Sciatic nerve (tissue), 2 donors: Measurements from ENCODE around the gene NCKAP1. TPM values are rescaled to one million over a fixed set of nuclear protein-coding genes. Genes with fewer than 3 reads are reported as not detected.
"Not testable (repeated sequence)": the region's sequence is repeated elsewhere in the genome, so short reads cannot be mapped to it uniquely, and the experiment has no call there.

Source experiments
- ATAC-seq: fragments of 200-7000 bp; cut with Tn5 transposase; one replicate; pipeline ENCODE4 v1.9.1; 2020; ENCODE audit warnings: mild to moderate bottlenecking, moderate library complexity
- DNase-seq: peaks from one replicate; pipeline ENCODE4 v3.0.0-alpha.2; 2020; ENCODE audit warnings: low spot score
- intact Hi-C: fragments of 100-400 bp; cut with DNase I; formaldehyde crosslinking; loops from one replicate; pipeline ENCODE4 v1.14.2; 2022
- total RNA-seq: library from RNA; stranded (reverse); fragmentation: NEBNext Ultra II Directional; extraction: Animal tissue kit (Norgen Biotek cat#: 25700); gene quantifications from one replicate; pipeline ENCODE4 v1.2.1, GENCODE V29; 2021
- donor health status: DM: no; HTN: no; CAD: no.
- donor health status: DM: no; HTN: no; CAD: no.

NCKAP1 gene
- total RNA-seq, 1 donor from 2014 or later, result 150 TPM

DNA sequence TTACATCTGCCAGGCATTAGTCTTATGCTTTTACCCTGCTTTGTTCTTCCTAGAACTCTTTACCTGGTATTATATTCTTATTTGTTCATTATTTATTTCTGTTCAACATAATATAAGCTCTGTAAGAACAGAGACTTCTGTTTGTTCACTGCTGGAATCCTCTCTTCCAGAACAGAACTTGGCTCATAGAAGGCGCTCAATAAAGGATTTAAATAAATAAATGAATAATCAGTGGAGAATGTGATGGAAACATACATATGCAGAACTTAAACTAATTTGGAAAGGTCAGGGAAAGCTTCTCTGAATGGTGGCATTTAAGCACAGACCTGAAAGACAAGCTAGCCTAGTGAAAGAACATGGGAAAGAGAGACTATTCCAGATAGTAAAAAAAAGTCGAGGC lies 24.3 kb downstream of the NCKAP1 start:
- intact Hi-C loops, result no loop called here
- no peak for DNase-seq
- no peak for ATAC-seq

DNA sequence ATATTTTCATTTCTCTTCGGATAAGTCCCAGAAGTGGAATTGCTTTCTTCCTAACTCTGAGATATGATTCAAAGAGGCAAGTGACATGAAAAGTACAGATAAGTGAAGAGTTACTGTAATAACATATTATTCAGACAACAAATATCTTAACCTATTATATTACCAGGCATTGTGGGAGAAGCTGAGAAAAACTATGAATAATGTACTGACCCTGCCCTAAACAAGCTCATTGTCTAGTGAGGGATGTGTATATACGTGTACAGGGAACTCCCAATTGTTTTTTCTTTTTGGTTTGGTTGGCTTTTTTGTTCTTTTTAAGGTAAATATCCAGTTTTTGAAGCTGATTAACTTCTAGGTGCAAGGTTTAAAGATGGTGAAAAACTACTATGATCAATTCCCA lies 26.5 kb downstream of the NCKAP1 start:
- no peak for ATAC-seq
- intact Hi-C loops, result no loop called here

DNA sequence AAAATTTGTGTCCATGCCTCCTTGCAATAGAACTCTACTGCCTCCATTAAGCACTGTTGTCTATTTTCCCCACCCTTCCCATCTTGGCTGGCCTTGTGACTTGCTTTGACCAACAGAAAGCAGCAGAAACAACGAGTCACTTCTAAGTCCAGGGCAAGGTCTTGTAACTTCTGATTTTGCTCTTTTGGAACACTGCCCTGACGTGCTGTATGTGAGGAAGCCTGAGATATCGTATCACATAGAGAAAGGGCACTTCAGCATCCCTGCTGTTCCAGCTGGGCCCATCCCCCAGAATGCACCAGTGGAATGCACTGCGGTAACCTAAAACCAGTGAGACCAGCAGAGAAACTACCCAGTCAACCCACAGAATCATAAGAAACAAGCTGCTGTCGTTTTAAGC lies 28.1 kb downstream of the NCKAP1 start:
- no peak for ATAC-seq
- intact Hi-C loops, result no loop called here
- DNase-seq, result no peak

More for the DNA sequence above, 26.5 kb downstream of the NCKAP1 start:
- no peak for DNase-seq

DNA sequence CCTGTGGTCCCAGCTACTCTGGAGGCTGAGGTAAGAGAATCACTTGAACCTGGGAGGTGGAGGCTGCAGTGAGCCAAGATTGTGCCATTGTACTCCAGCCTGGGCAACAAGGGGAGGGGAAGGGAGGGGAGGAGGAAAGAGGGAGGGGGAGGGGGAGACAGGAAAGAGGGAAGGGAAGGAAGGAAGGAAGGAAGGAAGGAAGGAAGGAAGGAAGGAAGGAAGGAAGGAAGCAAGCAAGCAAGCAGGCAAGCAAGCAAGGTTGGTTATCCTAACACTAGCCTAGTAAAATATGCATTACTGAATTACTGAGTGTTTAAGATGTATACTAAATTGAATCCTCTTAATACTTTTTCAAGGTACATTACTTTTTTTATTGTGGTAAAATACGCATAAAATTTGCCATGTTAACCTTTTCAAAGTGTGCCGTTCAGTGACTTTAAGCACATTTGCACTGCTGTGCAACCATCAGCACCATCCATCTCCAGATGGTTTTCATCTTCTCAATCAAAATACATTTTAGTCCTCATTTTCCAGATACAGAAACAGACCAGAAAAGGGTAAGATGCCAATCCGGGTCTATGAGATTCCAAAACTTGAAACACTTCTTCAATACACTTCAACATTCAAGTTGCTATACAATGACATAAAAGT lies 28.9 kb downstream of the NCKAP1 start:
- ATAC-seq (no peak), DNase-seq (no peak)
- intact Hi-C loops, result no loop called here

DNA sequence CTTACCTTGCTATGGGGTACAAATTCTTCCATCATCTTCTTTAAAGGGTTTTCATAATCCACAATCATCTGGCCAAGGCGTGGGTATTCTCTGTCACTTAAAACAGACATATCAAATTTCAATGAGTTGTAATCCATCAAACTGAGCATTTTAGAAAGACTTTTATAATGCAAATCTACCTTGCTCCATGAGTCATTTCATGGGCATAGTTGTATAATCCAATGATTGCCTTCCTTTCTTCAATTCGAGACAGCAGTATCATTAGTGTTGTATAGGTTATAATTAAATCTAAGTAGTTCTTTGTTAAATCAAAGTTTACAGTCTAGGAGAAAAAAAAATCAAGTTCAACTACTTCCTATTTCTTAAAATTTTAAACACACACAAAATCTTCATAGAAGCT lies 36.3 kb downstream of the NCKAP1 start:
- DNase-seq (no peak), ATAC-seq (no peak)
- intact Hi-C loops, result no loop called here

DNA sequence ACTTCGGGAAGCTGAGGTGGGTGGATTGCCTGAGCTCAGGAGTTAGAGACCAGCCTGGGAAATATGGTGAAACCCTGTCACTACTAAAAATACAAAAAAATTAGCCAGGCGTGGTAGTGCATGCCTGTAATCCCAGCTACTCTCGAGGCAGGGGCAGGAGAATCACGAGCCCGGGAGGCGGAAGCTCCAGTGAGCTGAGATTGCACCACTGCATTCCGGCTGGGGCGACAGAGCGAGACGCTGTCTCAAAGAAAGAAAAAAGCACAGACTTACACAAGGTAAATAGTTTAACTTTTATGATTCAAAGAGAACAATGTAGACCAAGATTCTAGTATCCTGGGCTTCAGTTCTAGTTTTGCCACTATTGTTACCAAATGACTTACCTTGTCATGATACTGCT lies 37.4 kb downstream of the NCKAP1 start:
- ATAC-seq, result no peak
- intact Hi-C loops, result no loop called here
- no peak for DNase-seq

DNA sequence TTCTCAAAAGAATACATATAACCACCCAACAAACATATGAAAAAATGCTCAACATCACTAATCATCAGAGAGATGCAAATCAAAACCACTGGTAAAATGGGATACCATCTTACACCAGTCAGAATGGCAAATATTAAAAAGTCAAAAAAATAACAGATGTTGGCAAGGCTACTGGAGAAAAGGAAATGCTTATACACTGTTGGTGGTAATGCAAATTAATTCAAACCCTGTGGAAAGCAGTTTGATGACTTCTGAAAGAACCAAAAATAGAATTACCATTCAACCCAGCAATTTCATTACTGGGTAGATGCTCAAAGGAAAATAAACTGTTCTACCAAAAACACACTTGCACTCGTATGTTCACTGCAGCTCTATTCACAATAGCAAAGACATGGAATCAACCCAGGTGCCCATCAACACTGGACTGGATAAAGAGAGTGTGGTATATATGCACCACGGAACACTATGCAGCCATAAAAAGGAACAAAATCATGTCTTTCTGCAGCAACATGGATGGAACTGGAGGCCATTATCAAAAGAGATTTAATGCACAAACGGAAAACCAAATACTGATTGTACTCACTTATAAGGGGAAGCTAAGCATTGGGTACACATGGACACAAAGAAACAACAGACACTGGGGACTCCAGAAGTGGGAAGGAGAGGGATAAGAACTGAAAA lies 38.8 kb downstream of the NCKAP1 start:
- intact Hi-C loops, result no loop called here
- ATAC-seq (no peak), DNase-seq (no peak)

DNA sequence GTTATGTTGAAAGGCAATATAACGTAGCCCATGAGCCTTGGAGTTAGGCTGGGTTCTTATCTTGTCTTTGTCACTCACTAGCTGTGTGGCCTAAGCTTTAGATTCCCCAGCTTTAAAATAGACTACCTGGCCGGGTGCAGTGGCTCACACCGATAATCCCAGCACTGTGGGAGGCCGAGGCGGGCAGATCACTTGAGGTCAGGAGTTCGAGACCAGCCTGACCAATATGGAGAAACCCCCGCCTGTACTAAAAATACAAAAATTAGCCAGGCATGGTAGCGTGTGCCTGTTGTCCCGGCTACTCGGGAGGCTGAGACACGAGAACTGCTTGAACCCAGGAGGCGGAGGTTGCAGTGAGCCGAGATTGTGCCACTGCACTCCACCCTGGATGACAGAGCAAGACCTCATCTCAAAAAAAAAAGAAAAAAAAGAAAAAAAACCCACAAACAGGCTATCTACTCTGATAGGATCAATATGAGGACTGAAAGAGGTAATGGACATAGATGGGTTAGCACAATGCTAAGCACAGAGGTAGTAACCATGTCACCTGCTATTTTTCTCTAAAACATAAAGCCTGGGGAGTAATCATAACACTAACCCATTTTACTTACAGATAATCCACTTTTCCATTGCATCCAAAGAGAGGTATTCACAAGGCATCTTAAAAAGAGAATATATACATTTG lies 43.9 kb downstream of the NCKAP1 start:
- no peak for DNase-seq
- intact Hi-C loops, result no loop called here
- ATAC-seq, result no peak

DNA sequence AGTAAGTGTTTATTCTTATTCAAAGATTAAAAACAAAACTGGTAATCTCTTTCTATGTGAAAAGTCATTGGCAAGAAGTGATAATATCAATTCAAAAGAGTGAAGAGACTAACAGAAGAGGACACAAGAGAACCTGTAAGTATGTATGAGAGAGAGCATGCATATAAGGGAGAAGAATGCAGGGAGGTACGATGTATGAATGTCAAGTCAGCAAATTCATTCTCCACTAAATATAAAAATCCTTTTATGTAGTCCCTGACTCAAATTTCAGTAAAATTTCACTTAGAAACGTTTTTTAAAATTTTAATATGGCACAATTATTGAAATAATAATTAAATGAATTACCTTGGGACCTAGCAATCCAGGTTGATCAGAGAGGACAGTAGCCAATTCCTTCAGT lies 55.3 kb downstream of the NCKAP1 start:
- intact Hi-C loops, result no loop called here
- DNase-seq (no peak), ATAC-seq (no peak)

DNA sequence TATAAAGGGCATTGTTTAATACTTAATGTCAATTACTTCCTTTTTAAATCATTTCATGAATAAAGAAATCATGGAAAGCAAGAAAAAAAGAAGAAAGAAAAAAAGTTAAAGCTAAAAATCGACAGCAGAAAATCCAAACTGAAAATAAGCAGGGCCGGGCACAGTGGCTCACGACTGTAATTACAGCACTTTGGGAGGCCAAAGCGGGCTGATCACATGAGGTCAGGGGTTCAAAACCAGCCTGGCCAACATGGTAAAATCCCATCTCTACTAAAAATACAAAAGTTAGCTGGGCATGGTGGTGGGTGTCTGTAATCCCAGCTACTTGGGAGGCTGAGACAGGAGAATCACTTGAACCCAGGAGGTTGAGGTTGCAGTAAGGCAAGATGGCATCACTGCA lies 56.8 kb downstream of the NCKAP1 start:
- DNase-seq, intact Hi-C loops, ATAC-seq: not testable (repeated sequence)

DNA sequence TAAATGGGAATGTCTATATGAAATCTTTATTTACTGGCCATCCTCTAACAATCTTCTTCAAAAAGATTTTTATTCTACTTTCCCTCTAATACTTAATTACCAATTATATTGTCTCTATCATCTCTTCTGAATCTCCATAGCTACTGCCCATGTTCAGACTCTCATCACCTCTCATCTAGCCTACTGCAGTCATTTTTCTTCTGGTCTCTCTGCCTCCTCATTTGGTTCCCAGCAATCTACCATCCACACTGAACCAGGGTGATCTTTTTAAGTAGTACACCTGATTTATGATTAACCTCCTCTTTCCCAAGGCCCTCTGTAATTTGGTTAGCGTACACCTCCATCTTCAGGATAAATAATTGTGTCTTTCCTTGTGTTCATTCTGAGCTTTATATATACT lies 57.6 kb downstream of the NCKAP1 start:
- ATAC-seq (no peak), DNase-seq (no peak)
- intact Hi-C loops, result no loop called here

DNA sequence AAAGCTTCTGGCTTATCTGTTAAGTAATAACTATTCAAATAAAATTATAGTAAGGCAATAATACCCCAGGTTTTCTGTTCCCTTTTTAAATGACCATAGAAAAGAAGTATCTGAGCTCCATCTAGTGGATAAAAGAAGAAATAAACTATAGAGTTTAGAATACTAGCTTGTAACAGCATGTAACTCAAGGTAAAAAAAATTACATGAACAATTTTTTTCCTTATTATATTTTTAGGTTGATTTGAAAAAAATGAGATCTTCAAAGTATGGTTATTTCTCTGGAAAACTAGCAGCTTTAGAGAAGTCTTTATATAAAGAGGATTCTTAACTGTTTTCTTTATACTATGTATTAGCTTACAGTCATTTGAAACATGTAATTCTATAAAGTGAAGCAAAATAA lies 58.1 kb downstream of the NCKAP1 start:
- ATAC-seq (peak; percentile 70), DNase-seq (no peak)
- intact Hi-C loops, result no loop called here

DNA sequence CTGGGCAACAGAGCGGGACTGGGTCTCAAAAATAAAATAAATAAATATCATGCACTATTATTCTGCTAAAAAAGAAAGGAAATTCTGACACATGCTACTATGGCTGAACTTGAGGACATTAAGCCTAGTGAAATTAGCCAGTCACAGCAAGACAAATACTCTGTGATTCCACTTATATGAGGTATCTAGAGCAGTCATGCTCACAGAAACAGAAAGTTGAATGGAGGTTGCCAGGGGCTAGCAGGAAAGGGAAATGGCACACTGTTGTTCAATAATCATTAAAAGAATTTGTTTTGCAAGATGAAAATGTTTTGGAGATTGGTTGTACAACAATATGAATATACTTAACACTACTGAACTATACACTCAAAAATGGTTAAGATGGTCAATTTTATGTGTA lies 60.8 kb downstream of the NCKAP1 start:
- DNase-seq (no peak), ATAC-seq (no peak)
- intact Hi-C loops, result no loop called here

DNA sequence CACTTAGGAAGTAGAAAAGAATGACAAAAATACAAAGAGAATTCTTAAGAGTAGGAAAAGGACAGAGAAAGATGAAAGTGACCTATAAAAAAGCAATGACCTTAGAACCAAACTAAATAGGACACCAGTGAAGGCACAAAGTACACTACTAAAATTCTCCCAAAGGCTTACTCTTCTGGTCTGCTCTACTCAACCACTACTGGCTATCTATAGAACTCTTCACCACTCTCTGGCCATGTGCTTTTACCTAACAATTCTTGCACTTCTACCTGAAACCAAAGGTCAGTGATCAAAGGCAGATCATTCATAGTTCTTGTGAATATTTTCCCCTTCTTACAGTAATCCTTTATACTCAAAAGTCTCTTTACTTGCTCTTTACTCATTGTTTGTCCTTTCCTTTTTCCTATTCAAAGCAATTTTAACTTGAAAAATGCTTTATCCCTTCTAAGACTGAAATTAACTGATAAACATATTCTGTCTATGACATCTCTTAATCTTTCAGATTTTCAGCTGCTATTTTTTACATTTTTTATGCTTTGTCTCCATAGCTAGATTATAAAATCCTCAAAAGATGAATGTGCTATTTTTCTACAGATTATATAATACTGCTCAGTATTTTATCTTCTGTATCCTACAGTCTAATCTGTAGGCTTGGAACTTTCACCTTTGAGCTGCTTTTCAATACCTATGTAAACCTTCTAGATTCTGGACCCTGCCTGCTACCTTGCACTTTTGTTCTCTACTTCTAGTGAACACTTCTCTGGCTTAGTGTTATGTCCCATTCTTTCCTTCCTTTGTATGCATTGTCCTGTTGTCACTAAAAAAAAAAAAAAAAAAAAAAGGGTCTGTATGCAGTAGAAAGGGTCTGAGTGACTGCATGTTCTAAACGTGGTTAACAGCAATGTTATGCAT lies 64.6 kb downstream of the NCKAP1 start:
- no peak for DNase-seq
- ATAC-seq, result no peak
- intact Hi-C loops, result no loop called here

DNA sequence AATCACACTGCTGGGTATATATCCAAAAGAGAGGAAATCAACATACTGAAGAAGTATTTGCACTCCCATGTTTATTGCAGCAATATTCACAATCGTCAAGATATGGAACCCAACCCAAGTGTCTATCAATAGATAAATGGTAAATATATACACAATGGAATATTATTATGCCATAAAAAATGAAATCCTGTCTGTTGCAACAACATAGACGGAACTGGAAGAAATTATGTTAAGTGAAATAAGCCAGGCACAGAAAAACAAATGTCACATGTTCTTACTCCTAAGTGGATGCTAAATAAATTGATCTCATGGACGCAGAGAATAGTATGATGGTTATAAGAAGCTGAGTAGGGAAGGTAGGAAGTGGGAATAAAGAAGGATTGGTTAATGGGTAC lies 65.7 kb downstream of the NCKAP1 start:
- intact Hi-C loops, result no loop called here
- DNase-seq (no peak), ATAC-seq (no peak)

DNA sequence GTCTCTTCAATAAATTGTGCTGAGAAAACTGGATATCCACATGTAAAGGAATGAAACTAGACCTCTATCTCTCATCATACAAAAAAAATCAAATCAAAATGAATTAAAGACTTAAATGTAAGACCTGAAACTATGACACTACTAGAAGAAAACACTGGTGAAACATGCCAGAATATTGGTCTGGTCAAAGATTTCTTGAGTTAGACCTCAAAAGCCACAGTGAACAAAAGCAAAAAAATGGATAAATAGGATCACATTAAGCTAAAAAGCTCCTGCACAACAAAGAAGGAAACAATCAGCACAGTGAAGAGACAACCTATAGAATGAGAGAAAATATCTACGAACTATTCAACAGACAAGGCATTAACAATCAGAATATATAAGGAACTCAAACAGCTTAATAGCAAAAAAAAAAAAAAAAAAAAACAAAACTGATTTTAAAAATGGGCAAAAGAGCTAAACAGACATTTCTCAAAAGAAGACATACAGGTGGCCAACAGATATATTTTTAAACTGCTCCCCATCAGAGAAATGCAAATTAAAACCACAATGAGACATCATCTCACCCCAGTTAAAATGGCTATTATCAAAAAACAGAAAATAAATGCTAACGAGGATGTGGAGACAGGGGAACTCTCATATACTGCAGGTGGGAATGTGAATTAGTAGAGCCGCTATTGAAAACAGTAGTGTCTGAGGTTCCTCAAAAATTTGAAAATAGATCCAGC lies 66.3 kb downstream of the NCKAP1 start:
- DNase-seq (no peak), ATAC-seq (no peak)
- intact Hi-C loops, result no loop called here

DNA sequence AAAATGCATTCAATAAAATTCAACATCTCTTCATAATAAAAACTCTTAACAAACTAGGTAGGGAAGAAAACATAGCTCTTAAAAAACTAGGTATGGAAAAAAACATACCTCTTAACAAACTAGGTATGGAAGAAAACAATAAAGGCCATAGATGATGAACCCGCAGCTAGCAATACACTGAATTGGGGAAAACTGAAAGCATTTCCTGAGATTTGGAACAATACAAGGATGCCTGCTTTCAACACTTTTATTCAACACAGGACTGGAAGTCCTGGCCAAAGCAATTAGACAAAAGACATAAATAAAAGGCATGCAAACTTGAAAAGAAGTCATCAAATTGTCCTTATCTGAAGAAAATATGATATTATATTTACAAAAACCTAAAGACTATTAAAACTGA lies 67.8 kb downstream of the NCKAP1 start:
- intact Hi-C loops, result no loop called here
- no peak for DNase-seq
- no peak for ATAC-seq

DNA sequence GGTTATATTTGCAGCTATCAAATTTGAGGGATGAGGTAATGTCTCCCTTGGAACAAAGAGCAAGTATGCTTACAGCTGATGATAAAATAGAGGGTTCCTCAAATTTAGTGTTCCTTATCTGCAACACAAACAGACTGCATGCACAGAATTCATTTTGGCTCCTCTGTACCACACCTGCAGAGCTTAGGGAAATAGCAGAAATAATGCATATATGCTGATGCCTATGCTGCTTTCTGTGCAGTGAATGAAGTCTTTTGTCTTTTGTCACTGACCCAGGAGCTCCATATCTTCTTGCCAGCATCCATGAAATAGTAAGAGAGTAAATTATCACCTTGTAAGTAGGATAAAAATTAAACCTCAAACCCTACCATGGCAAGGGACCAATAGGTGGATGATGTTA lies 69.8 kb downstream of the NCKAP1 start:
- intact Hi-C loops, result no loop called here
- ATAC-seq (no peak), DNase-seq (no peak)

DNA sequence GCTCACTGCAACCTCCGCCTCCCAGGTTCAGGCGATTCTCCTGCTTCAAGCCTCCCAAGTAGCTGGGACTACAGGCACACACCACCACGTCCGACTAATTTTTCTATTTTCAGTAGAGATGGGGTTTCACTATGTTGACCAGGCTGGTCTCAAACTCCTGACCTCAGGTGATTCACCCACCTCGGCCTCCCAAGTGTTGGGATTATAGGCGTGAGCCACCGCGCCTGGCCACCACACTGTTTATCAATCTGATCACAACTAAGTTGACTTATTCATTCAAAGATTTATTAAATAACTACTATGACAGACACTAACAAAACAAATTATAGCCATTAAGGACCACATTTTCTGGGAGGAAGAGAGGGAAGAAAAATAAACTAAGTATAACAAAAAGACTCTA lies 71.9 kb downstream of the NCKAP1 start:
- intact Hi-C loops, DNase-seq, ATAC-seq: not testable (repeated sequence)
